Embryonic facial prominence (tissue), 1 donor: ENCODE data around the gene CACNG6.
"Not testable (repeated sequence)": the region's sequence is repeated elsewhere in the genome, so short reads cannot be mapped to it uniquely, and the experiment has no call there.

Experiments used
- DNase-seq: peaks from one replicate; pipeline ENCODE4 v3.0.0-alpha.2; 2016; ENCODE audit errors: extremely low spot score

Gene CACNG6

GRCh38 chr19:53991224-53992113 lies at the start of gene CACNG6:
CACNG6 (plus strand) TSS chr19:53991637; CDS start chr19:53992878, 1,241 bp downstream.
- DNase-seq = no peak

- DNase-seq = no peak
Observed at GRCh38 chr19:53942001-53942786, 49.2 kb upstream of the CACNG6 start.

GRCh38 chr19:53944416-53944815 lies 47.0 kb upstream of the CACNG6 start:
- no peak for DNase-seq

- no peak for DNase-seq
Observed at GRCh38 chr19:53944933-53945332, 46.5 kb upstream of the CACNG6 start.

GRCh38 chr19:53945441-53945840 lies 46.0 kb upstream of the CACNG6 start:
- DNase-seq = no peak

GRCh38 chr19:53945998-53946397 lies 45.4 kb upstream of the CACNG6 start:
- no peak for DNase-seq

- DNase-seq = no peak
Observed at GRCh38 chr19:53947624-53948023, 43.8 kb upstream of the CACNG6 start.

- not testable (repeated sequence) for DNase-seq
Observed at GRCh38 chr19:53948611-53949010, 42.8 kb upstream of the CACNG6 start.

- no peak for DNase-seq
Observed at GRCh38 chr19:53951436-53951835, 40.0 kb upstream of the CACNG6 start.

- DNase-seq = no peak
Observed at GRCh38 chr19:53951947-53952346, 39.5 kb upstream of the CACNG6 start.

GRCh38 chr19:53953383-53953782 lies 38.1 kb upstream of the CACNG6 start:
- DNase-seq = no peak

GRCh38 chr19:53957448-53958167 lies 33.8 kb upstream of the CACNG6 start:
- DNase-seq = no peak

- DNase-seq = no peak
Observed at GRCh38 chr19:53958168-53958571, 33.3 kb upstream of the CACNG6 start.

GRCh38 chr19:53958823-53959757 lies 32.3 kb upstream of the CACNG6 start:
- DNase-seq = no peak

GRCh38 chr19:53960187-53960586 lies 31.2 kb upstream of the CACNG6 start:
- DNase-seq = no peak

GRCh38 chr19:53960886-53961285 lies 30.6 kb upstream of the CACNG6 start:
- no peak for DNase-seq

- DNase-seq = no peak
Observed at GRCh38 chr19:53961523-53962356, 29.7 kb upstream of the CACNG6 start.

- DNase-seq = no peak
Observed at GRCh38 chr19:53962887-53963431, 28.5 kb upstream of the CACNG6 start, which contains the start of gene CACNG8. CACNG8 (plus strand) TSS chr19:53962937.

GRCh38 chr19:53965091-53965490 lies 26.3 kb upstream of the CACNG6 start:
- no peak for DNase-seq

GRCh38 chr19:53966931-53967330 lies 24.5 kb upstream of the CACNG6 start:
- DNase-seq = no peak
